GM19395 (cell line): ENCODE measurements around the gene TMEM129.

Source experiments
- ATAC-seq: cut with Tn5 transposase; IDR thresholded peaks from one replicate; pipeline ENCODE4 v1.9.1; 2021; ENCODE audit warnings: mild to moderate bottlenecking, moderate library complexity; ENCODE audit not compliant: unreplicated experiment

The TMEM129 gene

DNA sequence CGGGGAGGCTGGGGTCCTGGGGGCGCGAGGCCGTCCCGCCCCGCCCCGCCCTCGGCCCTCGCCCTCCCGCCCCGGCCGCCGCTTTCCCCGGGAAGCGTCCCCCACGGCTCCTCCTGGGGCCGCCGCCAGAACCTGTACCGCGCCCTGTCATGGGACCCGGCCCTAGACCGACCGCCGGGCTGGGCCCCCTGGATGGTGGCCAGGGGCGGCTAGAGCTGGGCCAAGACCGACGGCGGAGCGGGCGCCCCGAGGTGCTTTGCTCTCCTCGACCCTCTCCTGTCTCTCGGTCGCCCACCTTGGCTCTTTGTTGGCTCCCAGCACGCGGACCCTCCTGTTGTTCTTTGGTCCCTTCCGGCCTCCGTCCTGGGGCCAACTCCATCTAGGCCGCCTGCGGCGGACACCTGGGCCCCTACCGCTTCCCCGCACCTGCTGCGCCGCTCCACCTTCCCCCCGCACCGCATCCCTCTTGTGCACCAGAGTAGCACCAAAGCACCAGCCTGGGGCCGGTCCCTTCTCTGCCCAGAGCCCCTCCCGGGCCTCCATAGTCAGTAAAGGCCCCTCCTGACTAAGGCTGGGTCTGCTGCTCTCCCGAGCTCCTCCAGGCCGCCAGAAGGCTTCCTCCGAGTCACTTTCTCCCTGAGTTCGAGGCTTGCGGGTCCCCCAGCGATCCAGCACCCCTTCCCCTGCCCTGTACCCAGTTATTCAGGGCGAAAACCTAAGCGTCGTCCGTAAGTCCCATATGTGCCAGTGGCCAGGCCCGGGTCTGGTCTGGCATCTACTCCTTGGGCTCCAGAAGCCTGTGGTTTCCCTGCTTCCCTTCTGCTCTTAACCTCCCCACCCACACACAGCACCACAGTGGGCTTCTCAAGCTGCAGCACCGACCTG lies 785 bp upstream of the TMEM129 start:
- ATAC-seq, result peak; percentile 2

- ATAC-seq, result peak; percentile 15
Measured at GRCh38 chr4:1720163-1720983, 750 bp downstream of the TMEM129 start.

GRCh38 chr4:1718095-1718850 lies 2.9 kb downstream of the TMEM129 start:
- no peak for ATAC-seq

DNA sequence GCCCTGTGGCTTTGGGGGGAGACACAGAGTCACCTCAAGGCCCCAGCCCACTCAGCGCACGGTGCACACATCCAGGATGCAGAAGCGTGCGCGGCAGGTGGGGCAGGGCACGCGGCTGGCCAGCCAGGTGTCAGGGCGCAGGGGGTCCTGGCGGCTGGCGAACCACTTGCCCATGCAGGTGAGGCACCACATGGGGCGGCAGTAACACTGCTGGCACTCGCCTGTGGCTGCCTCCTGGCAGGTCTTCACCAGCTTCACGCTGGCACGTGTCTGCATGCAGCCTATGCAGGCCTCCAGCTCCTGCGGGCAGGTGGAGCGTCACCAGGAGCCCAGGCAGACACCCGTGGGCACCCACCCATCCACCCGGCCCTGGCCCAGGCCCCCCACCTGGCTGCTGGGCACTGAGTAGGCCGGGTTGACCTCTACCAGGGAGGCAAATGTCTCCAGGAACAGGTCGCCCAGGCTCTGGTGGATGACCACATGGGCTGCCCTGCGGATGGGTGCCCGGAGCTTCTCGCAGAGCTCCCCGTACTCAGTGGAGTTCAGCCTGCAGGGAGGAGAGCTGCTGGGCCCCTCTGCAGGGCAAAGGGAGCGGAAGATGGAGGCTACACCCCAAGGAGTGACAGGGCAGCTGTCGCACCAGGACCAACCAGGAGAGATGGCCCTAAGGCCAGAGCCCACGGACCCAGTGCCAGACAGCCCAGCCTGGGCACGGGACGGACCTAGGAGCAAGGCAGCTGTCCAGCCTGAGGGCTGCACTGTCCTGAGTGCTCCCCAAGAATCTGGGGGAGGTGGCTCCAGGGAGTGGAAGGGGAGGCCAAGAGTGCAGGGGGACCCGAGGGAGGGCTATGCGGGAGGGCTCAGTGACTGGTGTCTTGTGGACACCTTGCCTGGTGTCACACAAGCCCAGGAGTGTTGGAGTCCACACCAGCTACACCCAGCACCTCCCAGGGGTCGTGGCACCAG lies 3.7 kb downstream of the TMEM129 start:
- no peak for ATAC-seq

GRCh38 chr4:1716065-1716945 lies 4.8 kb downstream of the TMEM129 start:
- no peak for ATAC-seq

DNA sequence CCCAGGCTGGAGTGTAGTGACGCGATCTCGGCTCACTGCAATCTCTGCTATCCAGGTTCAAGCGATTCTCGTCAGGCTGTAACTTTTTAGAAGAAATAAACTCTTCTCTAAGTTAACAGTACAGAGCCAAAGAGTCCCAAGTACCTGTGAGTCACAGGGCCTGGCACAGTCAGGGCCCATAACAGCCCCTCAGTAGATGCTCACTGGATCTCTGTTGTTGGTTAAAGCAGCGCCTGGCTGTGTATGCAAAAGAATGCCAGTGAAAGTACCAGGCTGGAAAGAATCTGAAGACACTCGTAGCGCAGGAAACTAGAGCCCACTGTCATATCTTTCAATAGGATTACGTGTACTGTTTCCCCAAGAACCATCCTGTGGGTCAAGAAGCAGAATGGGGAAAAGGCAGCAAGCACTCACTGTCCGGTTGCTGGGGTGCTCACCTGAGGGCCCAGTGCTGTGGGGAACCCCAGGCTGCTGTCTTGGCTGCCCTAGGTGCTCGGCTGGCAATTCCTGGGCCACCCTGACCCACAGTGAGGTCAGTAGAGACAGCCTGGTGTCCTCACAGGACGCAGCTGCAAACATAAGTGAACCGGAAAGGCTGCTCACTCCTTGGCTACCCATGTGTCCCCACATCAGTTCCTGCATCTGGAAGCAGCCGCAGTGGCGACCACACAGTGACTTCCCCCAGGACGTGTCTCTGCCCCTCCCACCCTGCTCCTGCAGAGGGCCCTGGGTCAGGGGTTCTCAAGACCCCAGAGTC lies 5.9 kb downstream of the TMEM129 start:
- ATAC-seq, result no peak

- ATAC-seq, result no peak
Measured at GRCh38 chr4:1714303-1715001, 6.7 kb downstream of the TMEM129 start.

GRCh38 chr4:1713003-1713851 lies 7.9 kb downstream of the TMEM129 start:
- peak; percentile 18 for ATAC-seq

DNA sequence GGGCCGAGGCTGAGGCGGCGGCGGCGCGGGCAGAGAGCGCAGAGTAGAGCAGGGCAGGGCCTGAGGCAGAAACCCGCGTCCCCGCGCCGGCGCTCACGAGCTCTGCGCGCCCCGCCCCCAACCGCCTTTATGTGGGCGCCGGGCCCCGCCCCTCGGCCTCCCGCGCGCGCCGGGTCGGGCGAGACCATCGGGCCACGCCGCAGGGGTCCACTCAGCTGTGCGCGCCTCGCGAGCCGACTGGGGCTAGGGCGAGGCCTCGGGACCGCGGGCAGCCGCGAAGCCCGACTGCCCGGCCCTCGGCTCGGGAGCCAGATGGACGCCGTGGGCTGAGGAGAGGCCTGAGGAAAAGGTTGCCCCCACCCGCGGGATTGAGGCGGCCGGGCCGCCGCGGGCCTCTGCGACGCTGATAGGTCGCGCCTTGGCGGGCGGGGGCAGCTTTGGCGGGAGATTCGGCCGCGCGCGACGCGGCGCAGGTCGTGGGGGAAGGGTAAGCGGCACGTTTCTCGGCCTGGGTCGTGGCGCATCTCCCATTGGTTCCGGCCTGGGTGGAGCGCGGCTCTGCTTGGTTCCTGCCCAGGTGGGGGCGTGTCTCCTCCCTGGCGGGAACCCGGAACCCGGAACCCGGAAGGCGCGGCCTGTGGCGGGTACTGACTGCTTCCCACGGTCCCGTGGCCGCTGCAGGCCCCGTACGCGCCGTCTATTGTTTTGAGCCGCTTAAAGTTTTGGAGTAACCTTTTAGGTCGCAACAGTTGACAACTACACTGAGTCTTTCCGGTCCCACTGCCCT lies 8.7 kb downstream of the TMEM129 start, which contains the start of gene SLBP:
TSS of gene SLBP (minus strand) at position 104 of the 787 bp plus-strand sequence. CDS start 131 bp downstream, outside the sequence.
- peak; percentile 80 for ATAC-seq

DNA sequence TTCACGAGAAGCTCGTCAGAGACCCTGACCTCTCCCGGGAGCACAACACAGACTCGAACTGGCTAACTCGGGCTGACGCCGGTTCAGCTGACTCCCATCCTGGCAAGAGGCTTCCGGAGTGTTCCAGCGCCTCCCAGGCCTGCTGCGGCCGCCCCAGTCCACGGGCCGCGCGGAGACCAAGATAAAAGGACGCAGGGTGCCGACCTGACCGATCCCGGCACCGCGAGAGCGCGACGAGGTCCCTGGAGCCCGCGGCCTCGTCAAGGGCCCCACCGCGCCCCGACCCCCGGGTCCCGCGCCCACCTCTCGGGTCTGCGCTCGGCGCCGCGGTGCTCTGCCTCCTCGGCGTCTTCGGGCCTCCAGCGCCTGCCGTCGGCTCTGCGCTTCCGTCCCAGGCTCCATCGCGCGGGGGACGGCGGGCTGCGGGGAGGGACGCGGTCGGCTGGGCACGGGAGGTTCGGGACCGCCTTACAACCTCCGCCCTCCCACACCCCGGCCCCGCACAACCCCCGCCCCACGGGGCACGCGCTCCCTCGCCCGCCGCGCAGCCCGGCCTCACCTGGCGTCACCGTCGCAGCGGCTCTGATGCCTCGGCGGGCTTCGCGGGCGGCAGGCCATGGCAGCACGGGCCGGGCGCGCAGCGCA lies 9.4 kb downstream of the TMEM129 start:
- ATAC-seq, result peak; percentile 3

- no peak for ATAC-seq
Measured at GRCh38 chr4:1711055-1711570, 10.0 kb downstream of the TMEM129 start.

DNA sequence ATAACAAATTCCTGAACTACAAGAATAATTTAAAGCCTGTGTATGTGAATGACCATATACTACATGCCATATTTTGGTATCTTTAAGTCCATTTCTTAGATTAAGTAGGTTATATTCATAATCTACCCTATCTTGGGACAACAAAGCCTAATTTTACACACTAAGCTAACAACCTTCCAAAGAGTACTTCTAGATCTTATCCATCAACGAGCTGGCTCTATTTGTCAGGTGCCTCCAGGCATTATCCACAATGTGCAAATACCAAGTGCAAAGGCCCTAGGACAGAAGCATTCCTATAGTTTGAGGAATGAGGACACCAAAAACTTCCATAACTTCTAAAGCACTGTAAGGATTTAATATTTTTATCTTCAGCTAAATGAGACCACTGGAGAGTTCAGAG lies 12.5 kb downstream of the TMEM129 start:
- ATAC-seq, result no peak

DNA sequence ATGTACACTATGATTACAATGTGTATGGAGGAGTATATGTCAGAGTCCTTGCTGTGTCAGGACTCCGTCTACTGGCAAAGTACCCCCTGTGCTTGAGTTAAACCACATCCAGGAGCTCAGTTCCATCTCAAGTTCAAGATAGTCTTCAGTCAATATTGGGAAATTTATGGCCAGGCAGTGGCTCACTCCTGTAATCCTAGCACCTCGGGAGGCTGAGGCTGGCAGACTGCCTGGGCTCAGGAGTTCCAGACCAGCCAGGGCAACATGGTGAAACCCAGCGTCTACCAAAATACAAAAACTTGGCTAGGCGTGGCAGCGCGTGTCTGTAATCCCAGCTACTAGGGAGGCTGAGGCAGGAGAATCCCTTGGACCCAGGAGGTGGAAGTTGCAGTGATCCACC lies 14.8 kb downstream of the TMEM129 start:
- no peak for ATAC-seq

DNA sequence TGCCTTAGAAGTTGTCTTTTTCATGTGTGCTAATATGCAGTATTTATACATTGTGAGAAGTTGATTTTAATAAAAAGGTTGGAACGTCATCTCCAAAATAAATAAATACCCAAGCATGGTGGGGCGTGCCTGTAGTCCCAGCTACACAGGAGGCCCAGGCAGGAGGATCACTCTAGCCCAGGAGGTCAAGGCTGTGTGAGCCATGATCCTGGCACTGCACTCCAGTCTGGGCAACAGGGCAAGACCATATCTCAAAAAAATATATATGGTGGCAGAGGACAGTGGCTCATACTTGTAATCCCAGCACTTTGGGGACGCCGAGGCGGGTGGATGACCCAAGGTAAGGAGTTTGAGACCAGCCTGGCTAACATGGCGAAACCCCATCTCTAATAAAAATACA lies 15.4 kb downstream of the TMEM129 start:
- no peak for ATAC-seq

DNA sequence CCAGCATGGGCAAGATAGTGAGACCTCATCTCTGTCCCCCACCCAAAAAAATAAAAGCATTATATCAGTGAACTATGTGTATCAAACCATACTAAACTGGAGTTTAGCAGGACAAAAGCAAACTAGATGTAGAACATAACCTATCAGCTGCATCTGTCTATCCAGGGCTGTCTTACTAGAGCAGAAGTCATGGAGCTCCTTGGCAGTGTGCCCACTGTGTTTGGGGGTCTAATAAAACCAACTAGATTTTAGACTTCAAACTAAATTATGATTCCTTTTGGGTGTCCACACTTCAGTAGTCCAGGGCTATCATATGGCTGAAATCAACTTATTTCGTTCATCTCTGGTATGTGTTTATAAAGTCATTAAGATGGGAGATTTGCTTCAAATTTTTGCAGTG lies 17.3 kb downstream of the TMEM129 start:
- no peak for ATAC-seq
